Choroid plexus epithelial cell (primary cell): ENCODE measurements around the gene PLA2G2D.
"Not testable (repeated sequence)": the region's sequence is repeated elsewhere in the genome, so short reads cannot be mapped to it uniquely, and the experiment has no call there.

ENCODE experiments used
- DNase-seq: peaks from one replicate; pipeline ENCODE4 v3.0.0-alpha.2; 2010; ENCODE audit warnings: low read depth
- H3K4me3 ChIP-seq: 2 replicates; pipeline ENCODE4 v1.5.1; 2011; ENCODE audit warnings: low read depth, mild to moderate bottlenecking, control low read depth, low read length, moderate library complexity
- CTCF ChIP-seq: conservative IDR thresholded peaks from 2 replicates; pipeline ENCODE4 v1.5.1; 2011; ENCODE audit warnings: low read depth, mild to moderate bottlenecking, control low read depth, inconsistent platforms, low read length, moderate library complexity

Gene PLA2G2D

GRCh38 chr1:20138346-20138745 lies 19.0 kb upstream of the PLA2G2D start:
- no peak for DNase-seq
- TF ChIP-seq CTCF = no peak
- H3K4me3 ChIP-seq = no peak overlapping the region

DNA sequence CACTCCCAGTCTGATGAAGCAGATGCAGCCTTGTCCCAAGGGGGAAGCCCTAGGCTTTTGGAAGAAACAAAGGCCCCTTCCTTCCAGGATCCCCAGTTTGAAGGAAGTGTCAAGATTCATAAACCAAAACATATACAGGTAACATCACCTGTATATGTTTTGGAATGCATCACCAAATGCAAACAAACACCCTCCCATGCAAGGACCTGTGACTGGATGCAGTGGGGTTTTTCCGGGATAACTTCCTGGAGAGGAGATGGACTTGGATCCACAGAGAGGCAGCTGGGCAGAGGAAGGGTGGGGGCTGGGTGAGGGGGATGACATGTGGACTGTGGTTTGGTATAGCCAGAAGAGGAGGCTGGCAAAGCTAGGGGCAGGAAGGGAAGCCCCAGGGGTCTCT lies 18.3 kb upstream of the PLA2G2D start:
- no peak overlapping the region for H3K4me3 ChIP-seq
- no peak for TF ChIP-seq CTCF
- no peak for DNase-seq

DNA sequence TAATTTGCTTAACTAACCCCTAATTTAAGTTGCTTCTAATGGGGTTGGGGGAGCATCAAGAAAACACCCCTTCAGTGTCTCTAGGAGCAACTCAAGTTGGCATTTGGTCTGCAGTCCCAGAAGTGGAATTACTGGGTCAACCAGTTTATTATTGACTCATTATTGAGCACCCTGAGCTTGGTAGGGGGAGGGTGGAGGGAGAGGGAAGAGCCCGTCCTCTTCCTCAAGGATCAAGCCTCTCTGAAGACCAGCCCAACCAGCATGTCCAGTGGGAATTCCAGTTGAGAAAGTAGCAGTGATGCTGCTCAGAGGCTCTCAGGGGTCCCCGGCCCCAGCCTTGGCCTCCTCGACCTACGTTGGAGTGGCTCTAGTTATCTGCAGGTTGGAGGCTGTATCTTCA lies 17.7 kb upstream of the PLA2G2D start:
- no peak for DNase-seq
- TF ChIP-seq CTCF = no peak
- H3K4me3 ChIP-seq = no peak overlapping the region

DNA sequence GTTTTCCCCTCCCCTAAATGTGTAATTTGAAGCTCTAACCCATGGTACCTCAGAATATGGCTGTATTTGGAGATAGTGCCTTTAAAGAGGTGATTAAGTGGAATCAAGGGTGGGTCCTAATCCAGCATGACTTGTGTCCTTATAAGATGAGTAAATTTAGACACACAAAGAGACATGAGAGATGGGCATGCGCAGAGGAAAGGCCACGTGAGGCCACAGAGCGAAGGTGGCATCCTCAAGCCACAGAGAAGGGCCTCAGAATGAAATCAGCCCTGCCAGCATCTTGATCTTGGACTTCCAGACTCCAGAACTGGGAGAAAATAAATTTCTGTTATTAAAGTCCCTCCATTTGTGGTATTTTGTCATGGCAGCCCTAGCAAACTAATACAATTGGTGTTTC lies 16.9 kb upstream of the PLA2G2D start:
- TF ChIP-seq CTCF = no peak
- H3K4me3 ChIP-seq = no peak overlapping the region
- DNase-seq = no peak

GRCh38 chr1:20134995-20135394 lies 15.7 kb upstream of the PLA2G2D start:
- no peak for TF ChIP-seq CTCF
- no peak for DNase-seq
- no peak overlapping the region for H3K4me3 ChIP-seq

DNA sequence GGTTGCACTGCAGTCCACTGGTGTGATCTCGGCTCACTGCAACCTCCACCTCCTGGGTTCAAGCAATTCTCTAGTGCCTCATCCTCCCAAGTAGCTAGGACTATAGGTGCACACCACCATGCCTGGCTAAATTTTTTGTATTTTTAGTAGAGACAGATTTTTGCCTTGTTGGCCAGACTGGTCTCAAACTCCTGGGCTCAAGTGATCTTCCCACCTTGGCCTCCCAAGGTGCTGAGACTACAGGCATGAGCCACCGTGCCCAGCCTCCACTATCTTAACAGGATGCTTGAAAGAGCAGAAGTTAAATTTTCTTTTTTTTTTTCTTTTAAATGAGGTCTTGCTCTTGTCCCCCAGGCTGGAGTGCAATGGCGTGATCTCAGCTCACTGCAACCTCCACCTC lies 11.2 kb upstream of the PLA2G2D start:
- not testable (repeated sequence) for H3K4me3 ChIP-seq, DNase-seq

DNA sequence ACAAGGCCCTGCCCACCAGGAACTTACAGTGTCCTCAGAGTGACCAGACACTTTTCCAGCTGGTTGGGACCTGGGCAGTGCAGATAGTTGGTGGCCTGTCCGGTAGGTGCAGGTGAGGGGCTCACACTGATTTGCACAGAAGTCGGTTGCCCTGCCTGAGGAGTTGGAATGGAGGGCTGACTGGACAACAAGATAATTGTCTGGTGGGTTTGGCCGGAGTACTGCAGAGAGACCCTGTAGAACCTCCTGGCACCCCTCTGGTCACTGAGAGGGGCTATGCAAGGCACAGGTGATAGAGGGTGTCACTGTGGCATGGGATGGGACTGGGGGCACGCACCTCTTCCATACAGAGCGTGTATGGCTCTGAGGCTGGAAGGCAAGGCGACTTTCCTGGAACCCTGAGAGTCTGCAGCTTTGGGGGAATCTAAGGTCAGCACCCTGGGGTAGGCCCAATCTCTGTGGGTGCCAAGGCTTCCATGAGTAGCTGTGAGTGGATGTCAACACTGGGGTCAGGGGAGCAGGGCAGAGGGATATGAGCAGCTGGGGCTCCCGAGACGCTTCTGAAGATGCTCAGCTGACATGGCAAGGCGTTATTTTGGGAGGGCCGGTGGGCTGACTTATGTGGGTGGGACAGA lies 7.6 kb upstream of the PLA2G2D start:
- no peak overlapping the region for H3K4me3 ChIP-seq
- DNase-seq = no peak
- TF ChIP-seq CTCF = no peak
